Measurements from ENCODE around the gene RPLP2. TPM values are rescaled to one million over a fixed set of nuclear protein-coding genes. Genes with fewer than 3 reads are reported as not detected.

RPLP2 gene
- polyA plus RNA-seq, 4 donors: 1,144 to 2,714 (median 1,335) TPM

- no peak for DNase-seq
- Histone ChIP-seq H3K9me3 (ENCODE audit: control insufficient read depth in 2 of 2, insufficient read depth in 1 of 2, low read depth in 1 of 2, low read length in 1 of 2) (no peaks in the 10 kb centered on the region), H3K27ac (ENCODE audit: low read depth in 1 of 3, low read length in 2 of 3) (no peak overlapping the region), H3K27me3 (ENCODE audit: control insufficient read depth in 3 of 3, insufficient read depth in 3 of 3, low read length in 3 of 3) (peaks cover 0 to 19% (median 0%) of the 10 kb centered on the region in 3 donors), H3K4me1 (ENCODE audit: control insufficient read depth in 3 of 3, insufficient read depth in 2 of 3, low read depth in 1 of 3, low read length in 2 of 3) (peaks cover 4 to 67% (median 11%) of the 10 kb centered on the region in 3 donors), H3K4me3 (ENCODE audit: low read depth in 1 of 3, low read length in 3 of 3) (no peak overlapping the region), H3K36me3 (ENCODE audit: control insufficient read depth in 3 of 3, insufficient read depth in 2 of 3, low read depth in 1 of 3, low read length in 3 of 3) (peaks cover 14 to 61% (median 15%) of the 10 kb centered on the region in 3 donors)
- 79 to 86% (median 82%) methylated on average over 24 to 25 of the region's 25 CpGs for WGBS, 3 donors
- FAIRE-seq: no peak
Observed at GRCh38 chr11:839875-840617, 30.3 kb downstream of the RPLP2 start.

GRCh38 chr11:841981-842369, 32.2 kb downstream of the RPLP2 start:
- 1% methylated on average over 23 to 27 of the region's 27 CpGs for WGBS, 3 donors
- Histone ChIP-seq H3K27me3 (ENCODE audit: control insufficient read depth in 3 of 3, insufficient read depth in 3 of 3, low read length in 3 of 3) (peaks cover 0 to 35% (median 0%) of the 10 kb centered on the region in 3 donors), H3K4me3 (ENCODE audit: low read depth in 1 of 3, low read length in 3 of 3) (peak overlapping the region; percentile 80 to 94 (median 85)), H3K36me3 (ENCODE audit: control insufficient read depth in 3 of 3, insufficient read depth in 2 of 3, low read depth in 1 of 3, low read length in 3 of 3) (peaks cover 11 to 44% (median 15%) of the 10 kb centered on the region in 3 donors), H3K27ac (ENCODE audit: low read depth in 1 of 3, low read length in 2 of 3) (peak overlapping the region; percentile 38 to 89 (median 80)), H3K4me1 (ENCODE audit: control insufficient read depth in 3 of 3, insufficient read depth in 2 of 3, low read depth in 1 of 3, low read length in 2 of 3) (peaks cover 4 to 59% (median 9%) of the 10 kb centered on the region in 3 donors), H3K9me3 (ENCODE audit: control insufficient read depth in 2 of 2, insufficient read depth in 1 of 2, low read depth in 1 of 2, low read length in 1 of 2) (no peaks in the 10 kb centered on the region)
- FAIRE-seq: no peak
- DNase-seq: no peak

GRCh38 chr11:842370-843002, 32.7 kb downstream of the RPLP2 start, which contains the start of the genes POLR2L and TSPAN4:
Gene POLR2L (minus strand): TSS chr11:842529. CDS start chr11:842508, 21 bp downstream.
Gene TSPAN4 (plus strand): TSS chr11:842852. CDS start chr11:850305, 7,453 bp downstream.
- DNase-seq: peak; percentile 81 to 94
- 0 to 1% (median 1%) methylated on average over 55 to 87 of the region's 87 CpGs for WGBS, 3 donors
- peaks cover 0 to 38% (median 0%) of the 10 kb centered on the region in 3 donors for H3K27me3 ChIP-seq (ENCODE audit: control insufficient read depth in 3 of 3, insufficient read depth in 3 of 3, low read length in 3 of 3)
- H3K4me3 ChIP-seq (ENCODE audit: low read depth in 1 of 3, low read length in 3 of 3): peak within 1 kb of the TSS; percentile 80 to 94 (median 85)
- no peaks in the 10 kb centered on the region for H3K9me3 ChIP-seq (ENCODE audit: control insufficient read depth in 2 of 2, insufficient read depth in 1 of 2, low read depth in 1 of 2, low read length in 1 of 2)
- FAIRE-seq: no peak
- H3K4me1 ChIP-seq (ENCODE audit: control insufficient read depth in 3 of 3, insufficient read depth in 2 of 3, low read depth in 1 of 3, low read length in 2 of 3): peaks cover 4 to 54% (median 9%) of the 10 kb centered on the region in 3 donors
- peaks cover 6 to 38% (median 15%) of the 10 kb centered on the region in 3 donors for H3K36me3 ChIP-seq (ENCODE audit: control insufficient read depth in 3 of 3, insufficient read depth in 2 of 3, low read depth in 1 of 3, low read length in 3 of 3)
- H3K27ac ChIP-seq (ENCODE audit: low read depth in 1 of 3, low read length in 2 of 3): peak within 1 kb of the TSS; percentile 73 to 89 (median 80)

GRCh38 chr11:843086-843734, 33.4 kb downstream of the RPLP2 start:
- Histone ChIP-seq H3K9me3 (ENCODE audit: control insufficient read depth in 2 of 2, insufficient read depth in 1 of 2, low read depth in 1 of 2, low read length in 1 of 2) (no peaks in the 10 kb centered on the region), H3K36me3 (ENCODE audit: control insufficient read depth in 3 of 3, insufficient read depth in 2 of 3, low read depth in 1 of 3, low read length in 3 of 3) (peaks cover under 1 to 31% (median 8%) of the 10 kb centered on the region in 3 donors), H3K4me1 (ENCODE audit: control insufficient read depth in 3 of 3, insufficient read depth in 2 of 3, low read depth in 1 of 3, low read length in 2 of 3) (peaks cover 4 to 49% (median 9%) of the 10 kb centered on the region in 3 donors), H3K27me3 (ENCODE audit: control insufficient read depth in 3 of 3, insufficient read depth in 3 of 3, low read length in 3 of 3) (peaks cover 0 to 45% (median 0%) of the 10 kb centered on the region in 3 donors), H3K4me3 (ENCODE audit: low read depth in 1 of 3, low read length in 3 of 3) (peak overlapping the region; percentile 43 to 85 (median 80)), H3K27ac (ENCODE audit: low read depth in 1 of 3, low read length in 2 of 3) (peak overlapping the region; percentile 16 to 84 (median 73))
- DNase-seq (no peak), FAIRE-seq (no peak)
- 1% methylated on average over 22 to 53 of the region's 53 CpGs for WGBS, 3 donors

- peaks cover 4 to 48% (median 13%) of the 10 kb centered on the region in 3 donors for H3K4me1 ChIP-seq (ENCODE audit: control insufficient read depth in 3 of 3, insufficient read depth in 2 of 3, low read depth in 1 of 3, low read length in 2 of 3)
- no peak for FAIRE-seq
- H3K27me3 ChIP-seq (ENCODE audit: control insufficient read depth in 3 of 3, insufficient read depth in 3 of 3, low read length in 3 of 3): peaks cover 0 to 53% (median 0%) of the 10 kb centered on the region in 3 donors
- H3K9me3 ChIP-seq (ENCODE audit: control insufficient read depth in 2 of 2, insufficient read depth in 1 of 2, low read depth in 1 of 2, low read length in 1 of 2): no peaks in the 10 kb centered on the region
- 7 to 13% (median 7%) methylated on average over 19 to 25 of the region's 25 CpGs for WGBS, 3 donors
- peak overlapping the region; percentile 43 to 85 (median 80) for H3K4me3 ChIP-seq (ENCODE audit: low read depth in 1 of 3, low read length in 3 of 3)
- DNase-seq: peak; percentile 27 to 61
- peaks cover 0 to 23% (median 2%) of the 10 kb centered on the region in 3 donors for H3K36me3 ChIP-seq (ENCODE audit: control insufficient read depth in 3 of 3, insufficient read depth in 2 of 3, low read depth in 1 of 3, low read length in 3 of 3)
- peak overlapping the region; percentile 6 to 84 (median 73) for H3K27ac ChIP-seq (ENCODE audit: low read depth in 1 of 3, low read length in 2 of 3)
Observed at GRCh38 chr11:843818-844692, 34.3 kb downstream of the RPLP2 start.

GRCh38 chr11:844693-845644, 35.2 kb downstream of the RPLP2 start:
- 34 to 38% (median 34%) methylated on average over 25 to 31 of the region's 31 CpGs for WGBS, 3 donors
- peaks cover 0 to 56% (median 4%) of the 10 kb centered on the region in 3 donors for H3K27me3 ChIP-seq (ENCODE audit: control insufficient read depth in 3 of 3, insufficient read depth in 3 of 3, low read length in 3 of 3)
- H3K27ac ChIP-seq (ENCODE audit: low read depth in 1 of 3, low read length in 2 of 3): peak overlapping the region in 2 of 3 donors; percentile 73 to 84
- H3K36me3 ChIP-seq (ENCODE audit: control insufficient read depth in 3 of 3, insufficient read depth in 2 of 3, low read depth in 1 of 3, low read length in 3 of 3): peaks cover 0 to 14% (median 0%) of the 10 kb centered on the region in 3 donors
- DNase-seq: peak in 1 of 2 donors; percentile 66
- no peaks in the 10 kb centered on the region for H3K9me3 ChIP-seq (ENCODE audit: control insufficient read depth in 2 of 2, insufficient read depth in 1 of 2, low read depth in 1 of 2, low read length in 1 of 2)
- FAIRE-seq: no peak
- H3K4me1 ChIP-seq (ENCODE audit: control insufficient read depth in 3 of 3, insufficient read depth in 2 of 3, low read depth in 1 of 3, low read length in 2 of 3): peaks cover 4 to 43% (median 13%) of the 10 kb centered on the region in 3 donors
- H3K4me3 ChIP-seq (ENCODE audit: low read depth in 1 of 3, low read length in 3 of 3): no peak overlapping the region
